ENCODE results near the gene AP1S2.

- TF ChIP-seq CTCF (conservative IDR thresholded peaks at IDR 0.05): no peak
- TF ChIP-seq ZFX (IDR thresholded peaks at IDR 0.05): no peak
Measured at GRCh38 chrX:15895334-15895733, 40.7 kb upstream of the AP1S2 start.
